CD4-positive, alpha-beta T cell (primary cell): ENCODE measurements around the gene DCAF15. TPM values are rescaled to one million over a fixed set of nuclear protein-coding genes. Genes with fewer than 3 reads are reported as not detected.
A peak's percentile ranks its signal among the peaks of the same experiment; 100 is the strongest.

Experiments used
- ATAC-seq: fragments of 200-7000 bp; cut with Tn5 transposase; one replicate; pipeline ENCODE4 v1.10.0; 2022; ENCODE audit warnings: mild to moderate bottlenecking; ENCODE audit not compliant: poor library complexity
- CTCF ChIA-PET: fragments of 350-600 bp; sonication (Branson Sonifier 250); formaldehyde crosslinking; loops from one replicate; lab custom pipeline; 2021; ENCODE audit warnings: antibody characterized with exemption, inconsistent platforms; lab: Charles Lee
- POLR2A ChIA-PET: fragments of 350-600 bp; sonication (Branson Sonifier 250); formaldehyde crosslinking; loops from one replicate; lab custom pipeline; 2021; ENCODE audit warnings: antibody characterized with exemption, inconsistent platforms; lab: Charles Lee
- DNase-seq, 14 experiments: peaks; one replicate each; pipeline ENCODE4 v3.0.0-alpha.2; 2013 to 2020; ENCODE audit warnings: mixed read lengths in 2 of 14
- H3K27ac ChIP-seq, 2 donors: one replicate each; pipeline versions ENCODE4 v1.5.1 to v1.7.0; 2013; ENCODE audit warnings: low read length in 2 of 2, low read depth in 1 of 2, mild to moderate bottlenecking in 1 of 2
- H3K27me3 ChIP-seq, 2 experiments: 1 replicate in 1 of 2; 2 replicates in 1 of 2; pipeline versions ENCODE4 v1.6.1 to v1.7.0; 2013; ENCODE audit warnings: low read length in 2 of 2, control low read depth in 1 of 2, mild to moderate bottlenecking in 1 of 2, moderate library complexity in 1 of 2; ENCODE audit not compliant: insufficient read depth in 2 of 2, control insufficient read depth in 1 of 2
- H3K36me3 ChIP-seq: one replicate; pipeline ENCODE4 v1.6.1; 2013; ENCODE audit warnings: low read length, control low read depth; ENCODE audit not compliant: insufficient read depth
- H3K4me1 ChIP-seq: one replicate; pipeline ENCODE4 v1.6.1; 2013; ENCODE audit warnings: low read length, control low read depth; ENCODE audit not compliant: insufficient read depth
- H3K4me3 ChIP-seq: one replicate; pipeline ENCODE4 v1.5.1; 2013; ENCODE audit warnings: mild to moderate bottlenecking, low read length, moderate library complexity
- H3K9me3 ChIP-seq, 2 experiments: 1 replicate in 1 of 2; 2 replicates in 1 of 2; pipeline versions ENCODE4 v1.6.1 to v1.7.0; 2013; ENCODE audit warnings: low read length in 2 of 2, mild to moderate bottlenecking in 2 of 2, control low read depth in 1 of 2, moderate library complexity in 1 of 2; ENCODE audit not compliant: control insufficient read depth in 1 of 2, insufficient read depth in 1 of 2
- H3K27ac Mint-ChIP-seq: one replicate; pipeline ENCODE4 v1.8.0; 2020; ENCODE audit warnings: mixed read lengths
- H3K27me3 Mint-ChIP-seq: one replicate; pipeline ENCODE4 v1.8.0; 2021; ENCODE audit warnings: mixed read lengths
- H3K36me3 Mint-ChIP-seq: one replicate; pipeline ENCODE4 v1.8.0; 2021; ENCODE audit warnings: low read depth, mixed read lengths
- H3K4me1 Mint-ChIP-seq: one replicate; pipeline ENCODE4 v1.8.0; 2021; ENCODE audit warnings: low read depth, mixed read lengths
- H3K4me3 Mint-ChIP-seq: one replicate; pipeline ENCODE4 v1.8.0; 2020; ENCODE audit warnings: mild to moderate bottlenecking, mixed read lengths
- H3K9me3 Mint-ChIP-seq: one replicate; pipeline ENCODE4 v1.8.0; 2020; ENCODE audit warnings: mixed read lengths
- CTCF ChIP-seq: fragments of 200-600 bp; IDR thresholded peaks from one replicate; pipeline ENCODE4 v1.8.0; 2022; ENCODE audit warnings: antibody characterized with exemption, mild to moderate bottlenecking
- intact Hi-C, 2 experiments: fragments of 100-400 bp; cut with DNase I in 1 of 2; cut with micrococcal nuclease in 1 of 2; formaldehyde crosslinking; loops; one replicate each; pipeline versions ENCODE4 v1.15.1 to v1.9.0; 2023 to 2025; cut with DNase I, micrococcal nuclease
- total RNA-seq, 174 experiments: library from RNA in 2 of 174; stranded (reverse) in 2 of 174; gene quantifications; one replicate each; pipeline ENCODE4 v1.2.3 and lab custom pipeline; 2021 to 2026

Gene DCAF15
- total RNA-seq, 2 experiments from 2014 or later: 84.9 to 85.0 TPM

- Mint-ChIP-seq H3K27me3 (no peaks in the 10 kb centered on the region), H3K9me3 (no peaks in the 10 kb centered on the region), H3K4me3 (peak overlapping the region; percentile 85), H3K4me1 (peaks cover 17% of the 10 kb centered on the region), H3K27ac (peak overlapping the region; percentile 70), H3K36me3 (peaks cover 44% of the 10 kb centered on the region)
- Histone ChIP-seq H3K27ac (no peak overlapping the region), H3K4me3 (no peak overlapping the region), H3K4me1 (peaks cover 30% of the 10 kb centered on the region), H3K27me3 (no peaks in the 10 kb centered on the region), H3K36me3 (peaks cover 49% of the 10 kb centered on the region), H3K9me3 (no peaks in the 10 kb centered on the region)
- POLR2A ChIA-PET: interaction anchor here (1.4 to 4.9 kb wide), 3 partner anchors 50 to 182 kb away, joined by 4 to 74 read pairs (median 33); partner anchors contain the start of genes ASF1B, IL27RA and RFX1
- CTCF ChIA-PET: no interaction called here
- no peak for ATAC-seq
- TF ChIP-seq CTCF: no peak
- intact Hi-C loops: loop anchor here (5.0 kb wide), 3 partner anchors 33 to 78 kb away; partner anchors contain the start of gene IL27RA (in 1 of the 2)
- no peak for DNase-seq
Measured at GRCh38 chr19:13954185-13954584, 1.9 kb downstream of the DCAF15 start.

- CTCF ChIA-PET: interaction anchor here (0.5 to 1.1 kb wide), 2 partner anchors 32 to 75 kb away, joined by 4 read pairs; no protein-coding TSS in a partner anchor
- H3K9me3 Mint-ChIP-seq: no peaks in the 10 kb centered on the region
- no peak overlapping the region for H3K4me3 Mint-ChIP-seq
Measured at GRCh38 chr19:13955662-13956364, 3.5 kb downstream of the DCAF15 start.

GRCh38 chr19:13956365-13956744 lies 4.0 kb downstream of the DCAF15 start:
- Histone ChIP-seq H3K4me3 (no peak overlapping the region), H3K4me1 (peaks cover 33% of the 10 kb centered on the region), H3K27ac (no peak overlapping the region), H3K27me3 (no peaks in the 10 kb centered on the region), H3K9me3 (no peaks in the 10 kb centered on the region), H3K36me3 (peaks cover 67% of the 10 kb centered on the region)
- intact Hi-C loops: no loop called here
- no peak overlapping the region for H3K27ac Mint-ChIP-seq
- POLR2A ChIA-PET: no interaction called here
- H3K27me3 Mint-ChIP-seq: no peaks in the 10 kb centered on the region
- peaks cover 52% of the 10 kb centered on the region for H3K36me3 Mint-ChIP-seq
- DNase-seq (no peak), ATAC-seq (no peak)
- H3K9me3 Mint-ChIP-seq: no peaks in the 10 kb centered on the region
- no peak for TF ChIP-seq CTCF
- no peak overlapping the region for H3K4me3 Mint-ChIP-seq
- CTCF ChIA-PET: interaction anchor here (0.5 to 1.1 kb wide), 2 partner anchors 31 to 76 kb away, joined by 4 read pairs; no protein-coding TSS in a partner anchor
- H3K4me1 Mint-ChIP-seq: peaks cover 17% of the 10 kb centered on the region

More at GRCh38 chr19:13955662-13956364, 3.5 kb downstream of the DCAF15 start:
- peaks cover 48% of the 10 kb centered on the region for H3K36me3 Mint-ChIP-seq
- Histone ChIP-seq H3K4me3 (no peak overlapping the region), H3K36me3 (peaks cover 63% of the 10 kb centered on the region), H3K27me3 (no peaks in the 10 kb centered on the region), H3K4me1 (peaks cover 33% of the 10 kb centered on the region), H3K9me3 (no peaks in the 10 kb centered on the region), H3K27ac (no peak overlapping the region)
- TF ChIP-seq CTCF: no peak
- H3K4me1 Mint-ChIP-seq: peaks cover 17% of the 10 kb centered on the region
- no peak overlapping the region for H3K27ac Mint-ChIP-seq
- POLR2A ChIA-PET: interaction anchor here (0.6 kb wide), 1 partner anchor 93 kb away, joined by 3 read pairs; no protein-coding TSS in a partner anchor
- ATAC-seq (no peak), DNase-seq (no peak)
- intact Hi-C loops: no loop called here
- no peaks in the 10 kb centered on the region for H3K27me3 Mint-ChIP-seq
